H1 (cell line): ENCODE data around the gene MLLT6. TPM values are rescaled to one million over a fixed set of nuclear protein-coding genes. Genes with fewer than 3 reads are reported as not detected.

Experiments
- CTBP2 ChIP-seq: IDR thresholded peaks from 2 replicates; pipeline ENCODE4 v1.7.0; 2011; ENCODE audit warnings: borderline replicate concordance, mild to moderate bottlenecking, moderate library complexity, mixed read lengths, low read length; ENCODE audit not compliant: insufficient read depth, insufficient read length
- SRF ChIP-seq: IDR thresholded peaks from 2 replicates; pipeline ENCODE4 v1.6.1; 2011; ENCODE audit warnings: mild to moderate bottlenecking, low read depth, low read length, moderate library complexity
- YY1 ChIP-seq: IDR thresholded peaks from 2 replicates; pipeline ENCODE4 v1.6.1; 2011; ENCODE audit warnings: low read depth, mild to moderate bottlenecking, low read length
- polyA plus RNA-seq, 7 experiments: library from polyadenylated mRNA; depleted of rRNA in 3 of 7; stranded (reverse) in 5 of 7; unstranded in 2 of 7; fragments of >200 nt in 5 of 7; fragments of 200-250 nt in 2 of 7; gene quantifications; 1 replicate in 5 of 7; 2 replicates in 1 of 7; 4 replicates in 1 of 7; pipeline versions ENCODE4 v1.2.1 to v1.2.3, GENCODE V29; 2011 to 2013; ENCODE audit warnings: missing spikeins in 2 of 7, mixed read lengths in 2 of 7
- total RNA-seq: library from RNA; stranded (reverse); fragmentation: NEBNext Ultra II Directional; extraction: Animal tissue kit (Norgen Biotek cat#: 25700); gene quantifications from 2 replicates; pipeline ENCODE4 v1.2.1, GENCODE V29; 2021

Gene MLLT6
- total and polyA plus RNA-seq, 2 of the 8 experiments (the other 6 are each of a cell fraction or from before 2014, with no cell fraction given) = 6.5 to 8.0 TPM

- TF ChIP-seq SRF = no peak
- no peak for TF ChIP-seq CTBP2
- no peak for TF ChIP-seq YY1
Observed at GRCh38 chr17:38766341-38766740, 61.3 kb downstream of the MLLT6 start (continued).
